GM18519 (cell line): ENCODE data around the gene BCO2.
"Not testable (repeated sequence)": the region's sequence is repeated elsewhere in the genome, so short reads cannot be mapped to it uniquely, and the experiment has no call there.

Experiments used
- ATAC-seq: cut with Tn5 transposase; IDR thresholded peaks from one replicate; pipeline ENCODE4 v1.9.1; 2021; ENCODE audit warnings: mild to moderate bottlenecking, moderate library complexity; ENCODE audit not compliant: unreplicated experiment, low FRiP score

Gene BCO2, protein sequence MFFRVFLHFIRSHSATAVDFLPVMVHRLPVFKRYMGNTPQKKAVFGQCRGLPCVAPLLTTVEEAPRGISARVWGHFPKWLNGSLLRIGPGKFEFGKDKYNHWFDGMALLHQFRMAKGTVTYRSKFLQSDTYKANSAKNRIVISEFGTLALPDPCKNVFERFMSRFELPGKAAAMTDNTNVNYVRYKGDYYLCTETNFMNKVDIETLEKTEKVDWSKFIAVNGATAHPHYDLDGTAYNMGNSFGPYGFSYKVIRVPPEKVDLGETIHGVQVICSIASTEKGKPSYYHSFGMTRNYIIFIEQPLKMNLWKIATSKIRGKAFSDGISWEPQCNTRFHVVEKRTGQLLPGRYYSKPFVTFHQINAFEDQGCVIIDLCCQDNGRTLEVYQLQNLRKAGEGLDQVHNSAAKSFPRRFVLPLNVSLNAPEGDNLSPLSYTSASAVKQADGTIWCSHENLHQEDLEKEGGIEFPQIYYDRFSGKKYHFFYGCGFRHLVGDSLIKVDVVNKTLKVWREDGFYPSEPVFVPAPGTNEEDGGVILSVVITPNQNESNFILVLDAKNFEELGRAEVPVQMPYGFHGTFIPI

DNA sequence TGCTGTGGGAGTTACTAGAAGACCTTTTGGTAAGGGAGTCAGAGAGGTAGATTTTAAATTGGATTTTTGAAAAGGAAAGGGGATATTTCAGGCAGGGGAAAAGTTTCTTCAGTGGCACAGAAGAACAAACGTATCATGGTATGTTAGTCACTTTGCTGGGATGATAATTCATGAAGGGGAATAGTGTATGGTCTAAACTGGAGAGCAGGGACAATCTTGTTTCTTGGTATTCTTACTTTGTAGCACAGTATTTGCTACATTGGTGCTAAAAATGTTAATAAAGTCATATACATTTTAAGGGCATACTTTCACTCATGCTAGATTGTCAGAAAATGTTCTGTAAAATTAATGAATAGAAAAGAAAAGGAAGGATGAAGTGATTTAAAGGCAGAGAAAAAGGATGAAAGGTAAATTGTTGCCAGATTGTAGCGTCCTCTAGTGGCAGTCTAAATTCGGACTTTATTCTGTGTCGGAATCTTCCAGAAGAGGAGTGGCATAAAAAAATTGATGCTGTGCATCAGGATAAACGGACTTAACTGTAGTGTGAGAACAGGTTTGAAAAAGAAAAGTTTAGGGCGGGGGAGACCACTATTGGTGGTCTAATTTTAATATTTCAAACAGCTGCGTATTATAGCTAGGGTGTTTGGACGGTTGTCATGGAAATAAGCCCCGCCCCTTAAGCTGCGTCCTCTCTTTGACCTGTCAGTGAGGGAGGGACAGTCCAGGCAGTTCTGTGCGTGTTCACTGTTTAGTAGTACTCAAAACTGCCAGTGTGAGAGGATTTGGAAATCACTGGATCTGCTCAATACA is at the start of gene BCO2:
Gene BCO2, plus strand, starts transcription at position 724 of the 810 bp plus-strand sequence. CDS start 90 bp downstream, outside the sequence.
- no peak for ATAC-seq

DNA sequence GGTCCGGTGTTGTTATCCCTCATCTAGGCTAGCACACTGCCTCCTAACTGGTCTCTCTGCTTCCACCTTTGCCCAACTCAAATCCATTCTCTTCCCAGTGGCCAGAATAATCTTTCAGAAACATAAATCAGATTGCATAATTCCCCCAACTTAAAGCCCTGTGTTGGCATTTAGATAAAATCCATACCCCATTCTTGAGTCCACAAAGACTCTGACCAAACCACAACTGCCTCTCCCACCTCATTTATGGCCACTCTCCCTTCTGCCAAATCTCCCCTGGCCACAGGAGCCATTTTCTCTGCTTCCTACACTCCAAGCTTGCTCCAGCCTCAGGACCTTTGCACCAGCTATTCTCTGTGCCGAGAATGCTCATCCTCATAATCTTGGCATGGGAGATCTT is 48.3 kb upstream of the BCO2 start:
- ATAC-seq: no peak

DNA sequence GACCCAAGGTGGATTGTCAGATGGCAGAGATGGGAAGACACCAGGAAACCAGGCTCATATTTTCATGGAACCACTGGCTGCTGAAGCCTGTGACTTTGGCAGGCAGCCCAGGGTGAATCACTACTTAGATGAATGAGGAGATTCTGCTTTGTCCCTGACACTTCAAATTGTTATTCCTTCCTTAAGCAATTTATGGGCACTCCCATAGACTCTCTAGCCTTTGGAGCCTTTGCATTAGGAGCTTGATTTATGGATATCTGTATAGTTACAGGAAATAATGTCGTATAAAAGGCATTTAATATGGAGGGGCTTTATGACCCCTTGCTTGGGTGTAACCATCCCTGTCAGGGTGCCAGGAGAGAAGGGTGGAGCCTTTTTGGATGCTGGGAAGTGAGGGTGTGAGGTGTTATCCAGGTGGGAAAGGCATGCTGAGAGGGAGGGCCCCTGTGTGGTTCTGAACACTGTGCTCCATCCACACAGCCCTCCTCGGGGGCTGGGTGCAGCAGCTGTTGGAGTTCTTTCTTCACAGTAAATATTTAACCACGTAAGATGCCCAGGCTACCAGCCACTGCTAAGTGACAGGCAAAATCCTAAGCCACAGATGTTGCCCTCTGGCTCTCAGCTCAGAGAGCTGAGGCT is 46.7 kb upstream of the BCO2 start:
- no peak for ATAC-seq

DNA sequence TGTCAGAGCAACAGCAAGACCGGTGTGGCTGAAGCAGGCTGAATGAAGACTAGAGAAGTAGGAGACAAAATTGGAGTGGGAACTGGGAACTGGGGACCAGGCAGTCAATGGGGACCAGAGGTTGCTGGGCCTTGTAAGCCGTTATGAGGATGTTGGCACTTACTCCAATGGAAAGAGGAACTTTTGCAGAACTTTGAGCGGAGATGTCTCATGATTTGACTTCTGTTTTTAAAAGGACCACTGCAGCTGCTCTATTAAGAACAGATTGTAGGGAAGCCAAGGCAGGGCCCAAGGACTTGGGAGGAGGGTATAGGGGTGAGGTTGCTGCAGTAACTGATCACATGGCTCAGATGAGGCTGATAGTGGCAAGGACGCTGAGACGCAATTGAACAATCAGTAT is 45.7 kb upstream of the BCO2 start:
- no peak for ATAC-seq

DNA sequence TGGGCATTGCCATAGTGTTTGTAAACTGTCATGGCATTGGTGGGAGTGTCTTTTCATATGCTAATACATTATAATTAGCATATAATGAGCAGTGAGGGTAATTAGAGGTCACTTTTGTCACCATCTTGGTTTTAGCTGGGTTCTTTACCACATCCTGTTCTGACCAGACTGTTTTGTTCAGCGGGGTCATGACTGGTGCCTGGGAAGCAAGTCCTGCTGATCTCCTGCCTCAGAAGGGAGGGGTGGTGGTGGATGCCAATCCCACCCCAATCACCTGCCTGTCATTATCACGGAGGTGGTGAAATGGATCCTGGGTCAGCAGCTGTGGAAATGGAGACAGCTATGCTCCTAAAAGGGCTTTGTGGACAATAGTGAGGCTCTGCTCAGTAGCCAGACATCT is 42.6 kb upstream of the BCO2 start:
- no peak for ATAC-seq

DNA sequence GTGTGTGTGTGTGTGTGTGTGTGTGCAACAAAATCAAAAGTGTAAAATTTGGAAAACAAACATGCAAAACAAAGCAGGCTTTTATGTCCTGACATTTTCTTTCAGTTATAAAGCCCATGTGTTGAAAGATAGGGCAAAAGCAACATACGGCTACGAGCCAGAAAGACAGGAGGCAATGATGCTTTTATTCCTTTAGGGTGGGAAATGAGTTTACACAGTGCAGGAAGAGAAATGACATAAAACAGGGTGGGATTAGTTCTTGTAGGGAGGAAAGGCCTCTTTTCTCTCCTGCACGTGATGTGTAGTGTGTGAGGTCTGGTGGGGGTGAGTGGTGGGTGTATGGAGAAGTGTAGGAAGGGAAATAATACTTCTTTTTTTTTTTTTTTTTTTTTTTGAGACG is 40.8 kb upstream of the BCO2 start:
- ATAC-seq: no peak

DNA sequence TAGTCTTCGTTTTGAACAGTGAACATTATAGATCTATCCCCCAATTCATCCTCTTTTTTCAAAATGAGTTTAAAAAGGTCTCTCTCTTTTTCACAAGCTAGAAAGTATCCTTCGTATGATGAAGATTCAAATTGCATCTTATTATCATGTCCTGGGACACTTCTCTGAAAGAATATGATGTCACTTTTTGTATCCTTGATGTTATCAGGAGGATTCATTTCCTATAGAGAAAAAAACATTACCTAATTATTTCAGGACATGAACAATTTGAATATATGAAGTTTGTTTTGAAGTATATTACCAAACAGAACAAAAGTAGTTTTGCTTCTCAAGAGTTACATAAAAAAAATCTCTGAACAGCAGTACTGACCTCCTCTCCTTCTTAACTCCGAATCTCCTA is 31.7 kb upstream of the BCO2 start:
- ATAC-seq: no peak

DNA sequence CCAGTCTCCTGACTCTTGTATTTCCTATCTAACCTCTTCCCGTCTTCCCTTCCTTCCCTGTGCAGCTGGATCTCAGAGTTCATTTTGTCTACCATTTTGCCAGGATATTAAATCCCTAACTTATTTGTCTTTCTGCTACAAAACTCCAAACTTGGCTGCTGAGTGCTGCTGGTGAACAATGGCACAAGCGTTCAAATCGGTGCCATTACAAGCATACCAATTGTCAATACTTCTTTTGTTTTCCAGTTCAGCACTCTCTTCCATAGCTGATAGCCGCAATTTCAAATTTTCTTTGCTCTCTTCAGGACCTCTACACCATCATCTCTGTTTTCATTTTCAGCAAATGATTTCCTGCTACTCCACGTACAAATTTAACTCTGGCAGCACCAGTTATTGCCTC is 24.8 kb upstream of the BCO2 start:
- no peak for ATAC-seq

DNA sequence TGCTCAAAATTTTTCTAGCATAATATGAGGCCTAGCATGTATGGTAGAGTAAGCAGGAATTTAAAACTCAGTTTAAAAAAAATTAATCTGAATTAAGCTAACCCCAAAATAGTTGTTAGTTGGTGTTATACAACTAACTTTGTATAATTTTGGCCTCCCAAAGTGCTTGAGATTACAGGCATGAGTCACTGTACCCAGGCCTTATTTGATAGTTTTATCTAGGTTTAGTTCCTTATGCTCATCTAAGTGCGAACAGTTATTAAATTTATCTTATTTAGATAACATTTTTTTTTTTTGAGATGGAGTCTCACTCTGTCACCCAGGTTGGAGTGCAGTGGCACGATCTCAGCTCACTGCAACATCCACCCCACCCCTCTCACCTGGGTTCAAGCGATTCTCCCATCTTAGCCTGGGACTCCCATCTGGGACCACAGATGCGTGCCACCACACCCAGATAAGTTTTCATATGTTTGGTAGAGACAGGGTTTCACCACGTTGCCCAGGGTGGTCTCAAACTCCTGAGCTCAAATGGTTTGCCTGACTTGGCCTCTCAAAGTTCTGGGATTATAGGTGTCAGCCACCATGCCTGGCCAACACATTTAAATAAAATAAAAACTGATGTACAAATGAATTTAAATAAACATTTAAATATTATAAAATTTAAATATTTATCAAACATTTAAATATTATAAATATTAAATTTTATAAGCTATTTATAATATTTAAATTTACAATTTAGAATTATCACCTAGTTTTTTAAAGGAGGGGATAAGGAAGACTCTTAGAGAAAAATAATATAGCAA is 19.0 kb upstream of the BCO2 start:
- ATAC-seq: no peak

DNA sequence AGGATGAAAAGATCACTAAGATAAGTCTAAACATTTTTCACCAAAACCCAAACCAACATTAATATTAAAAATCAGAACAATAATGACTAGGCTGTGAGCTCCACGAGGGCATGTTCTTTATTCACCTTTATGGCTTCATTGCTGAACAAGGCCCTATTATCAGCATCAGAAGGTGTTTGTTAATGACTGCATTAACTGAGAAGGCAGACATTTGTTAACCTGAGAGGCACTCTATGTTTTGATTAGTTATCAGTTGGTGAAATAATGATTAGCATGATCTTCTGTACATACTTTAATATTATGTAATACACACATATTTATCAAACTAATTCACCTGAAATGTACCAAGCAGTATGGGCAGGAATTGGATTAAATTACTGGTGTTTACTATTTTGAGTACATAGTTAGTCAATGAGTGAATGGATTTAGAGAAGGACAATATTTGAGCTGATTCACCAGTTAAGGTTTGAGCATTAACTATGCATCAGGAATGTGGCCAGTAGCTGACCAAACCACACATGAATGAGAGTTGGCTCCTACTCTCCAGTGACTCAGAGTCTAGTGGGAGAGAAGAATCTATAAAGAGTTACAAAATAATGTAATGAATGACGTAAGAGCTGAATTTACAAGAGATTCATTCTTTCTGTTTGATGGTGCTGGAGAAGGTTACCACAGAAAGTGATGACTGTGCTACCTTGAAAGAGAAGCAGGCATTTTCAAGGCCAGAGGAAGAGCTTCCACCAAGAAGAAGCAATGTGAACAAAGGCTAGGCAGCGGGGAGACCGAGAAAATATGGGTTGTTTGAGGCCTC is 18.2 kb upstream of the BCO2 start:
- ATAC-seq: no peak

DNA sequence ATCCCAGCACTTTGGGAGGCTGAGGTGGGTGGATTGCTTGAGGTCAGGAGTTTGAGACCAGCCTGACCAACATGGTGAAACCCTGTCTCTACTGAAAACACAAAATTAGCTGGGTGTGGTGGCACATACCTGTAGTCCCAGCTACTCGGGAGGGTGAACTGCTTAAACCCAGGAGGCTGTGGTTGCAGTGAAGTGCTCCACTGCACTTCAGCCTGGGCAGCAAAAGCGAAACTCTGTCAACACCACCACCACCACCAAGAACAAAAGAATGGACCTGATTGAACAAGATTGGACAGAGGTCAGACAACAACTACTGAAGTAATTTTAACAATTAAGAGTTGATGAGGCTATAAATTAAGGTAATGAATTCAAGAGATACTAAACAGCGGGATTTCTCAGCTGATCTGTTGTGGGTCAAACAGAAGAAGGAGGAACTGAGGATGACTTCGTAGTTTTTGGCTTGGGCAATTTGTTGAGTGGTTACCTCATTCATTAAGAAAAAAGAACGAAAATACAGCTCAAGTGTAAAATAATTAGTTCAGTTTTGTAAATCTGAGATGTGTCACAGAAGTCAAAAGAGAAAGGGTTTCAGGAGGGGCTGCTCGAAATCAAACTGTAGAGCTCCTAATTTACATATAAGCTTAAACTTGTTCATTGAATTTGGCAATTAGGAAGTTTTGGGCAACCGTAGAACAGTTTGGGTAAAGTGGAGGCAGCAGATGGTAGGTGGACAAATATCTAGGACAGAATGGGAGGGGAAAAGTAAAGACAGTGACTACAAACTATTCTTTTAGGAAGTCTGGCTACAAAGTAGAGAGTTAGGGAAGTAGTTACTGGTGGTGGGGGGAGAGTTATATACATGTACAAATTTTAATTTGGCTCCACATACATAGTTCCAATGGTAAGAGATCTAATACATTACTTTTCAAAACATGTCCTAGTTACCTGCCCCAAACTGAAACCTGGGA is 15.9 kb upstream of the BCO2 start:
- ATAC-seq: no peak

DNA sequence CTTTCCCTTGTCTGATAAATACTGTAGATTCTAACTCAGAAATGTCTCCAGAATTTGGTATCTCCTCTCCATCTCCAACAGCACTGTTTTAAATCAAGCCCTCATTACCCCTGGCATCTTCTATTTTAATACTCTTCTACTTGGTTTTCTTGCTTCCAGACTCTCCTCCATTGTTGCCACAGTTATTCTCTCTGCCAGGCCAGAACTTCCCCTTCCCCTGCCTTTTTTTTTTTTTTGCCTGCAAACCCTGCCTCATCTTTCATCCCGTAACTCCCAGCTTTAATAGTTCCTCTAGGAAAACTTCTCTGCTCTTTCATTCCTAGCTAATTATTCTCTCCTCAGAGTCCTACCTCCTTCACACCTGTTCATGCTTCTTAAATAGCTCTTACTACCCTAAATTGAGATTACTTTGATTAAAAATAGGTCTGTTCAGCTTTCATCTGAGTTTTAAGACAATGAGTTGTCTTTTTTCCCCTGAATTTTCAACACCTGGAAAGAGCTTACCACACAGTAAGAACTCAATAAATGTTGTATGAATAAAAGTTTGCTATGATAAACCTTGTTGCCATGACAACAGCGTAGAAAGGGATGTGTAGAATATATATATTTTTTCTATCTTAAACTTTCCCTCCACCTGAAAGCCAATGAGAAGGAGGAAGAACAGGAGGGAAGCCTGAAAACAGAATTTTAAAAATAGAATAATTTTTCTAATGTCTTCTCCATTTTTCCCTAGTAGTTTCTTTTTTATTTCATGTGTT is 15.0 kb upstream of the BCO2 start:
- ATAC-seq: no peak

DNA sequence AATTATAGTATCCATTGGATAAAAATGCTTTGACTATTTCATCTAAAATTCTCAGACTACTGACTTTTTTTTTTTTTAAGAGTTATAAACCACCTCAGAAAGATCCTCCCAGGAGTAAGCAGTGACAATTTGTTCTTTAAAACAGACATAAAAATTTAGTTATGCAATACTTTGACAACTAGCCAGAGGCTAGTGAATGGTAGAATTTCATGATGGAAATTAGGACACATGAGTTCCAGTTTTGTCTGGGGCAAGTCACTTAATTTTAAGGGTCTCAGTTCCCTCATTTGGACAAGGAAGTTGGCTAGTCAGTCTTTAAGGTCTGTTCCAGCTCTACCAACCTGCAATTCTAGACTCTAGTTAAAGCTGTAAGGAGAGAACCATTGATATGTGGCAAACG is 14.3 kb upstream of the BCO2 start:
- no peak for ATAC-seq

DNA sequence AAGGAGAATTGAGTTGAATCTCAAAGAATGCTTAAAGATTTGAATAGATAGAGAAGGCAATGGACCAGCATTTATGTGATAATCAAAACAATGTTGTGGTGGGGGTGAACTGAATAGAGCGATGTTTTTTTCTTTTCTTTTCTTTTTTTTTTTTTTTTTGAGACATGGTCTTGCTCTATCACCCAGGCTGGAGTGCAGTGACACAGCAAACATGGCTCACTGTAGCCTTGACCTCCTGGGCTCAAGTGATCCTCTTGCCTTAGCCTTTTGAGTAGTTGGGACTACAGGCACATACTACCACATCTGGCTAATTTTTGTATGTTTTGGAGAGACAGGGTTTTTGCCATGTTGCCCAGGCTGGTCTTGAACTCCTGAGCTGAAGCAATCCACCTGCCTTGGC is 13.1 kb upstream of the BCO2 start:
- ATAC-seq: not testable (repeated sequence)

DNA sequence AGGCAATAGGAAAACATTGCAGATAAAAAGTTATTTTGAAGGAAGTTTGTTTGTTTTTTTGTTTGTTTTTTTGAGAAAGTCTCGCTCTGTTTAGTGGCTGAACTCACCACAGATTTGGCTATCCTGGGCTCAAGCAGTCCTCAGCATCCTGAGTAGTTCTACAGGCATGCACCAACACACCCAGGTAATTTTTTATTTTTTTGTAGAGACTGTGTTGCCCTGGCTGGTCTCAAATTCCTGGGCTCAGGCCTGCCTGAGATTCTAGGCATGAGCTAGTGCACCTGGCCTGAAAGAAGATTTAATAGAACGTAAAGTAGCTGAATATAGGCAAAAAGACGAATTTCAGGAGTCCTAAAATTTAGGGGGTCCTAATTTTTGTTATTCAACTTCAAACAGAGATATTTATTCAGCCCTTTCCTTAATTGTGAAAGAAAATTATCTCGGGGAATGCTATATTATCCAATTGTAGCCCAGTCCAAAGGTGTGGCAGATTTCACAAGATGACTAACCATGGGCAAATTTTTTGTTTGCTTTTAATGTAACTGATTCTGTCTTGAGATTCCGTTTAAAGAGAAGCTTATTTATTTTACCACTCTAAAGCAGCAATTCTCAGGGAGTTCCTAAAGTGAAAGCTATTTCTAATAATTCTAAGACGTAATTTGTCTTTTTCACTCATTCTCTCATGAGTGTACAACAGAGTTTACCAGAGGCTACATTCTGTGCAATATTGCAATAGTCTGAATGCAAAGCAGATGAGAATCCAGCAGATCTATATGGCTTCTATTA is 12.4 kb upstream of the BCO2 start:
- no peak for ATAC-seq

DNA sequence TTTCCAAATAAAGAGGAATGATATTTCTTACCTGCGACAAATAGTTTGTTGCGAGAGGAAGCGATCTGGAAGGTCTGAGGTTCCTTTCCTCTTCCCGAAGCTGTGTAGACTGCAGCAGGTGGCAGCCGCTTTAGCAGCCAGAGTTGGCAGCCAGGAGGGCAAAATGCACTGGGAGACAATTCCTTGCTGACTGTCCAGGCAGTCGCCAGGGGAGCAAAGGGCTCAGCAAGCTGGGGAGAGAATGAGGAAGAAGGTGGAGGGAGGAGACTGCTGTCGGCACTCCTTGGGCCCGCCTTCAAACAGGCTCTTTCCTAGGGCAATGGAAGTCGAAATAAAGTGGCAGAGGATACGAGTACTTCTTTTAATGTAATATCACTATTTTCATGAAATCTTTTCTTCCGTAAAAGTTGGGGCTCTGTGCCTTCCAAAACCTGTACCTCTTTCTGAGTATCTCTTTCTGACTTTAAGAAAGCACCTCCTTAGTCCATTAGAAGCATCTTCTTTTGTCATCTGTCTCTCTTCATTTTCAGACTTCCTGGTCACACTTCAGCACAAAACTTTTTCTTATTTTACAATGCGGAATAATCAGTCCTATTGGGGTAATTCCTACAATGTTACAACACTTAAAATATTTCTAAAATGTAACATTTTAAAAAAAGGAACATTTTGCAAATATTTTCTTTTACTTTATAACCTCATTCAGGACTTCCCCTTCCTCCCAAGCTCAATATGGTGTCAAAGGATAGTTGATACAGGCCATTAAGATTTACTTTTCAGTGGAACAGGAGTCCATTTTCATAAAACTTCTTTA is 11.2 kb upstream of the BCO2 start, which contains the start of gene IL18:
Gene IL18, minus strand, starts transcription at position 220 of the 811 bp plus-strand sequence. CDS start 9,041 bp downstream, outside the sequence.
- ATAC-seq: no peak
